Skeletal muscle cell (primary cell): ENCODE measurements around the gene KLC3.
"Not testable (repeated sequence)": the region's sequence is repeated elsewhere in the genome, so short reads cannot be mapped to it uniquely, and the experiment has no call there.

Experiments
- DNase-seq: peaks from one replicate; pipeline ENCODE4 v3.0.0-alpha.2; 2010; ENCODE audit warnings: low read depth
- H3K4me3 ChIP-seq: 2 replicates; pipeline ENCODE4 v1.5.1; 2011; ENCODE audit warnings: low read depth, mild to moderate bottlenecking, control low read depth, low read length, moderate library complexity

The KLC3 gene

GRCh38 chr19:45340232-45340898 lies at the start of gene KLC3:
Gene KLC3, plus strand, starts transcription at chr19:45340750. Its CDS starts 4,792 bp downstream, at chr19:45345542.
- DNase-seq = no peak
- peak within 1 kb of the TSS; percentile 29 for H3K4me3 ChIP-seq

DNA sequence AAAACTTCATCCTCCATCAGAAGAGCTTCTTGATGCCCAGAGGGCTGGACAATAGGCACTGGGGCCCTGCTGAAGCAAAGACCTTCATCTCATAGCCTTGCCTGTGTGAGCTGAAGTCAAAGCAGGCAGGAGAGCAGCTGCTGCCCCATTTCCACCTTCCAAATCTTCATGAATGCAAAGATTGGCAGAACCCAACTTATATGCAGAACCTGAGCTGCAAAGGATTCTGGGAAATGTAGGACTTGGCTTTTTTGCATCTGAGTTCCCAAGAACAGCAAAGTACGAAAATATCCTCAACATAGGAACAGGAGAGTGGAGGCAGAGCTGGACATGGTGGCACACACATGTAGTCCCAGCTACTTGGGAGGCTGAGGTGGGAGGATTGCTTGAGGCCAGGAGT lies 48.7 kb upstream of the KLC3 start:
- no peak for DNase-seq
- no peak overlapping the region for H3K4me3 ChIP-seq

- H3K4me3 ChIP-seq = no peak overlapping the region
- DNase-seq = no peak
Observed at GRCh38 chr19:45293682-45294081, 46.9 kb upstream of the KLC3 start.

DNA sequence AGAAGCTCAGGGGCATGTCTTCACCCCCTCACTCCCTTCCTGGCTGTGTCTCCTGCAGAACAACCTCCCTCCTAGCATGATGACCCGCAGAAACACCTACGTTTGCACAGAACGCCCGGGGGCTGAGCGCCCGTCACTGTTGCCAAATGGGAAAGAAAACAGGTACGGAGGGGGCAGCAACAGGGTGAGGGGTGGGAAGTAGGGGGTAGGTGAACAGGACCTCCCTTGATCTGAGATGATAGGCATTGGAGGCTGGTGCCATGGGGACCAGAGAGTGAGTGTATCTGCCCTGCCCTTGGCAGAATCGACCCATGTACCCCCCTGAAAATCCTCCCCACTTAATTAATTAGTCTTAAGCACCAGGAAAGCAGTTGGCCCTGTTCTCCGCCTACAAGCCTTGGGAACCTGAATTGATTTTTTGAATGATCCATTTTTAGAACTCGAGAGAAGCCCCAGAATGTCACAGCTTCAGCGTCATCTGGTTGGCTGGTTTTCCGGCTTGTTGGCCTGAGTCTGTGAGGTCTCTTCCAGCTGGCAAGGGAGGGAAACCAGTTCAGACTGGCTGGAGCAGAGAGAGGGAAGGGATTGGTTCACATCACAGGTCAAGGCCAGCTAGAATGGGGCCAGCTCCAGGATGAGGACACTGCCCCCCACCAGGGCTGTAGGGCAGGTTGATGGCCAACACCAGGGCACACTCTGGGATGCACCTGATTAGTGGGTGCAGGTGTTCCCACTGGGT lies 46.1 kb upstream of the KLC3 start:
- no peak overlapping the region for H3K4me3 ChIP-seq
- DNase-seq = no peak

DNA sequence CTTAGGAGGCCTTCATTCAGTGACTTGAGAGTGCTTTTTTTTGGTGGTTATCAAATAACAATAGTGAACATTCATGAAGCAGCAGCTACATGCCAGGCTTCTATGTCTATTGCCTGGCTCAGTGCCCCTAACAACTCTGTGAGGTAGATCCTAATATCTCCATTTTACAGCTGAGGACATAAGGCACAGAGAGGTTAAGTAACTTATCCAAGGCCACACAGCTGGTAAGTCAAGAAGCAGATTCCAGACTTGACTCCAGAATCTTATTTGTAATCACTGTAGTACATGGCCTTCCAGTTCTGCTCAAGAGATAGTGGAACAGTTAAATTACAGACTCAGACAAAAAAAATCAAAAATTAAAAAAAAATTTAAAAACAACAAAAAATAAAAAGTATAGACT lies 44.7 kb upstream of the KLC3 start:
- no peak for DNase-seq
- H3K4me3 ChIP-seq = no peak overlapping the region

GRCh38 chr19:45296355-45296754 lies 44.2 kb upstream of the KLC3 start:
- no peak overlapping the region for H3K4me3 ChIP-seq
- DNase-seq = no peak

- H3K4me3 ChIP-seq = no peak overlapping the region
- DNase-seq = no peak
Observed at GRCh38 chr19:45297674-45298073, 42.9 kb upstream of the KLC3 start.

GRCh38 chr19:45298264-45298663 lies 42.3 kb upstream of the KLC3 start:
- DNase-seq = no peak
- no peak overlapping the region for H3K4me3 ChIP-seq

DNA sequence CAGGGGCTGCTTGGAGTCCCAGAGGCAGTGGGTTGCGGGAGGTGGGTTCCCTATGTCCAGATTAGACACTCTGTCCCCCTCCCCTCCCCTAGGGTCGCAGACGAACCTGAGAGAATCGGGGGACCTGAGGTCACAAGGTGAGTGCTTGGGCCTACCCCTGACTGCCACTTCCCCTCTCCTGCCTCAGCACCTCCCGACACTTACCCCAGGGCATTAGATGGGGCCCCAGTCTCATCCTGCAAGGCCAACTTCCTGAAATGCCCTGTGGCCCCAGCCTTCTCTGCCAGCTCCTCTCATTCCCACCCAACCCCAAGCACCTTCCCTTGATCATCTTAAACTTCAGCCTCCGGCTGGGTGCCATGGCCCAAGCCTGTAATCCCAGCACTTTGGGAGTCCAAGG lies 40.8 kb upstream of the KLC3 start:
- no peak for DNase-seq
- H3K4me3 ChIP-seq = no peak overlapping the region

DNA sequence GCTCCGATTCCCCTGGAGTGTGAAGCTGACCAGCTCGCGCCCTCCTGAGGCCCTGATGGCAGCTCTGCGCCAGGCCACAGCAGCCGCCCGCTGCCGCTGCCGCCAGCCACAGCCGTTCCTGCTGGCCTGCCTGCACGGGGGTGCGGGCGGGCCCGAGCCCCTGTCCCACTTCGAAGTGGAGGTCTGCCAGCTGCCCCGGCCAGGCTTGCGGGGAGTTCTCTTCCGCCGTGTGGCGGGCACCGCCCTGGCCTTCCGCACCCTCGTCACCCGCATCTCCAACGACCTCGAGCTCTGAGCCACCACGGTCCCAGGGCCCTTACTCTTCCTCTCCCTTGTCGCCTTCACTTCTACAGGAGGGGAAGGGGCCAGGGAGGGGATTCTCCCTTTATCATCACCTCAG lies 38.1 kb upstream of the KLC3 start:
- DNase-seq = no peak
- H3K4me3 ChIP-seq = no peak overlapping the region

GRCh38 chr19:45303269-45304060 lies 37.1 kb upstream of the KLC3 start:
- DNase-seq = no peak
- no peak overlapping the region for H3K4me3 ChIP-seq

- H3K4me3 ChIP-seq = no peak overlapping the region
Observed at GRCh38 chr19:45304141-45304926, 36.2 kb upstream of the KLC3 start.

DNA sequence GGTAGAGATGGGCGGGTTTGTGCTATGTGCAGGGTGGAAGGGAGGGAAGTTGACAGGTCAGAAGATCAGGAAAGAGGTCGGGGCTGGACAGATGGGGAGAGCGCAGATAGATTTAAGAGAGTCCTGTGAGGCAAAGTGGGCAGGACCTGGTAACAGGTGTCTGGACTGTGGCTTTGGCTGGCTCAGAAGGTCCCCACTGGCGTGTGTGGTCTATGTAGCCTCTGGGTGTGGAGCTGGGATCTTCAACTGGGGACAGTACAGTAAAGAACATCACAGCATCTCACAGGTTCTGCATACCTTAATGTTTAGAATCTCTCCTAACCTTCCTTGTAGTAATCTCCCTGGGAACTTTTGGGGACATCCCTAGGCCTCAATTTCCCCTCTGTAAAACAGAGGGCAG lies 35.5 kb upstream of the KLC3 start:
- no peak for DNase-seq
- H3K4me3 ChIP-seq = no peak overlapping the region

More at GRCh38 chr19:45304141-45304926, 36.2 kb upstream of the KLC3 start:
- DNase-seq = no peak

DNA sequence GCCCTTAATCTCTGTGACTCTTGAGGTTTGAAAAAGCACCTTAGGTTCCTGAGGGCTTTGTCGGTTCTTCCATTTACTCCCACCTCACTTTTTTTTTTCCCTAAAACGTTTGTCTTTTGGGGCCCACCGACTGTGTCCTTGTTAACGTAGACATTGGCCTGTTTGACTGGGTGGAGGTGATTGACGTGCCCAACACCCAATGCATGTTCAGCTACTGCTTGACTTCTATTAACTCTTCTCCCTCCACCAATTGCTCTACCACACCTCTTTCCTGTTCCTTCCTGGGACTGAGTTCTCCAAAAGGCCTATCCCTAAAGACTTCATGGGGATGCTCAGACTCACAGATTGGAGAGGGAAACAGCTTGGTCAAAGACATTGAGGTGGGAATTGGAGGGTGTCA lies 35.1 kb upstream of the KLC3 start:
- H3K4me3 ChIP-seq = no peak overlapping the region
- no peak for DNase-seq

- DNase-seq = no peak
- no peak overlapping the region for H3K4me3 ChIP-seq
Observed at GRCh38 chr19:45306040-45306439, 34.5 kb upstream of the KLC3 start.

DNA sequence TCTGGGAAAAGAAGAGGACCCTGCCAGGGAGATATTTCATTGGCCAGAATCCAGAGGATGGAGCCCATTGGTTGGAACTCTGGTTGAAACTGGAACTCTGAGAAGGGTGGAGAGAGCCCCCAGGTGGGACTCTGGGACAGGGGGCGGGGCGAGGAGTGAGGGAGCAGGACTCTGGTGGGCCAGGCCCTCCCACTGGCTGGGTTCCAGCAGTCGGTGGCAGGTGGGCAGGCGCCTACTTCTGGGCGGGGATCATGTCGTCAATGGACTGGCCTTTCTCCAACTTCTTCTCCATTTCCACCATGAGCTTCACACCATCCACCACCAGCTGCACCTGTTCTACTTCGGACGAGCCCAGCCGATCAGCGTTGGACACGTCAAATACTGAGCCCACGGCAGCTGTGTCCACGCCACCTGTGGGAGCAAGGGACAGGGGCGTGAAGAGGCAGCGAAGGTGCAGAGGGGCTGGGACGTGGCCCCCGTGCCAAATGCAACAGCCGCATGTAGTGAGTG lies 34.0 kb upstream of the KLC3 start:
- H3K4me3 ChIP-seq = no peak overlapping the region
- DNase-seq = no peak

DNA sequence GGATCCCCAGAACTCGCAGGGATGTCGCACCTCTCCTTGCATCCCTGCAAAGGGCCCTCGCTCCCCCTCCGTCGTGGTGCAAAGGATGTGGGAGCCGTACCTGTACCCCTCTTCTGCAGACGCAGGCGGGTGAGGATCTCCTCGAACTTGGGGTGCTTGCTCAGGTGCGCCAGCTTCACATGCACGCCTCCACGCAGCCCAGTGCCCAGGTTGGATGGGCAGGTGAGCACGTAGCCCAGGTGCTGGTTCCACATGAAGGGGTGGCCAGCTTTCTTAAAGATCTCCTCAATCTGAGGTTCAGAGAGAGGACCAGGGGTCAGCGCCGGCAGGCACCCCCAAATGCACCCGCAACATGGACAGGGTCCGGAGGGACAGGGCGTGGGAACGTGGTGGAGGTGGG lies 33.2 kb upstream of the KLC3 start:
- no peak overlapping the region for H3K4me3 ChIP-seq
- DNase-seq = no peak

DNA sequence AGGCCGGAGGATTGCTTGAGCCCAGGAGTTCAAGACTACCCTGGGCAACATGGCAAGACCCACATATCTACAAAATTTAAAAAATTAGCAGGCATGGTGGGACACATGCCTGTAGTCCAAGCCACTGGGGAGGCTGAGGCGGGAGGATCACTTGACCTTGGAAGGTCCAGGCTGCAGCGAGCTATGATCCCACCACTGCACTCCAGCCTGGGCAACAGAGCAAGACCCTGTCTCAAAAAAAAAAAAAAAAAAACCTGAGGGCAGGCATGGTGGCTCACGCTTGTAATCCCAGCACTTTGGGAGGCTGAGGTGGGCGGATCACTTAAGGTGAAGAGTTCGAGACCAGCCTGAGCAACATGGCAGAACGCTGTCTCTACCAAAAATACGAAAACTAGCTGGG lies 31.2 kb upstream of the KLC3 start:
- not testable (repeated sequence) for DNase-seq, H3K4me3 ChIP-seq

- no peak overlapping the region for H3K4me3 ChIP-seq
- no peak for DNase-seq
Observed at GRCh38 chr19:45311621-45312020, 28.9 kb upstream of the KLC3 start.
